ENCODE data around the gene LGALS3BP. TPM values are rescaled to one million over a fixed set of nuclear protein-coding genes. Genes with fewer than 3 reads are reported as not detected.

Gene LGALS3BP
- total RNA-seq, 1 donor from 2014 or later = 417 TPM

GRCh38 chr17:79017546-79018369 is 38.0 kb upstream of the LGALS3BP start:
- no peaks in the 10 kb centered on the region for H3K9me3 ChIP-seq
- no peaks in the 10 kb centered on the region for H3K27me3 ChIP-seq (ENCODE audit: low read depth)
- peak; percentile 54 to 64 for ATAC-seq
- no peak overlapping the region for H3K4me3 ChIP-seq
- H3K36me3 ChIP-seq = no peaks in the 10 kb centered on the region
- DNase-seq = peak; percentile 70
- TF ChIP-seq, protein P1, sequence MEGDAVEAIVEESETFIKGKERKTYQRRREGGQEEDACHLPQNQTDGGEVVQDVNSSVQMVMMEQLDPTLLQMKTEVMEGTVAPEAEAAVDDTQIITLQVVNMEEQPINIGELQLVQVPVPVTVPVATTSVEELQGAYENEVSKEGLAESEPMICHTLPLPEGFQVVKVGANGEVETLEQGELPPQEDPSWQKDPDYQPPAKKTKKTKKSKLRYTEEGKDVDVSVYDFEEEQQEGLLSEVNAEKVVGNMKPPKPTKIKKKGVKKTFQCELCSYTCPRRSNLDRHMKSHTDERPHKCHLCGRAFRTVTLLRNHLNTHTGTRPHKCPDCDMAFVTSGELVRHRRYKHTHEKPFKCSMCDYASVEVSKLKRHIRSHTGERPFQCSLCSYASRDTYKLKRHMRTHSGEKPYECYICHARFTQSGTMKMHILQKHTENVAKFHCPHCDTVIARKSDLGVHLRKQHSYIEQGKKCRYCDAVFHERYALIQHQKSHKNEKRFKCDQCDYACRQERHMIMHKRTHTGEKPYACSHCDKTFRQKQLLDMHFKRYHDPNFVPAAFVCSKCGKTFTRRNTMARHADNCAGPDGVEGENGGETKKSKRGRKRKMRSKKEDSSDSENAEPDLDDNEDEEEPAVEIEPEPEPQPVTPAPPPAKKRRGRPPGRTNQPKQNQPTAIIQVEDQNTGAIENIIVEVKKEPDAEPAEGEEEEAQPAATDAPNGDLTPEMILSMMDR (IDR thresholded peaks at IDR 0.05) = no peak
- intact Hi-C loops (cut with DNase I) = no loop called here
- H3K27ac ChIP-seq = peak overlapping the region; percentile 42
- peaks cover 37% of the 10 kb centered on the region for H3K4me1 ChIP-seq

GRCh38 chr17:79014158-79014758 is 34.5 kb upstream of the LGALS3BP start:
- Histone ChIP-seq H3K36me3 (no peaks in the 10 kb centered on the region), H3K4me1 (peaks cover 11% of the 10 kb centered on the region), H3K27me3 (ENCODE audit: low read depth) (no peaks in the 10 kb centered on the region), H3K4me3 (no peak overlapping the region), H3K27ac (no peak overlapping the region), H3K9me3 (no peaks in the 10 kb centered on the region)
- DNase-seq = no peak
- no peak for ATAC-seq
- TF ChIP-seq, protein P1 (IDR thresholded peaks at IDR 0.05) = no peak
- intact Hi-C loops (cut with DNase I) = no loop called here

DNA sequence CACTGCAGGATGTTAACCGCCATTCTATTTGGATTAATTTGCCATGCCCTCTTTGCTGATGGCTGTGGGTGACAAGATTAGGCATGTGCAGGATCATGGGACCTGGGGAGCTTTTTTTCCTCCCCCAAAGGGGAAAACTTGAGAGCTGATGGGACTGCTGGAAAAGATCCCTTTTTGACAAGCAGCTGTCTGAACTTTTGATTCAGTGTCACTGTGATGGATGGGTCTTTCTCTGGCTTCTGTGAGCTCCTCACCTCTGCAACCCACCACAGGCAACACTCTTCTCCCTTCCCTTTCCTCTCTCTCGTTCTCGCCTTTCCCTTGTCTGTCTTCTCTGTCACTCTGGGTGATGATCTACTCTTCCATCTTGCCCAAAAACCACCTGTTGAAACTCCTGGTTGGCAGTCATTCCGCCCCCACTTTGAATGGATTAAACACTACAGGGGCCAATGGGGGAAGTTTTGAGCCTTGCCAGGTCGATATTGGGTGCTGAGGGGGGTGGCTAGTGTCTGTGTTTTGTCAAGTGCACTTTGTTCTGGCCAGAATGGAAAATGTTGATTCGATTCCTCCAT is 32.9 kb upstream of the LGALS3BP start:
- TF ChIP-seq, protein P1 (IDR thresholded peaks at IDR 0.05) = no peak
- DNase-seq = no peak
- Histone ChIP-seq H3K4me3 (no peak overlapping the region), H3K27ac (no peak overlapping the region), H3K36me3 (no peaks in the 10 kb centered on the region), H3K4me1 (peaks cover 19% of the 10 kb centered on the region), H3K27me3 (ENCODE audit: low read depth) (no peaks in the 10 kb centered on the region), H3K9me3 (no peaks in the 10 kb centered on the region)
- ATAC-seq = no peak
- intact Hi-C loops (cut with DNase I) = no loop called here

DNA sequence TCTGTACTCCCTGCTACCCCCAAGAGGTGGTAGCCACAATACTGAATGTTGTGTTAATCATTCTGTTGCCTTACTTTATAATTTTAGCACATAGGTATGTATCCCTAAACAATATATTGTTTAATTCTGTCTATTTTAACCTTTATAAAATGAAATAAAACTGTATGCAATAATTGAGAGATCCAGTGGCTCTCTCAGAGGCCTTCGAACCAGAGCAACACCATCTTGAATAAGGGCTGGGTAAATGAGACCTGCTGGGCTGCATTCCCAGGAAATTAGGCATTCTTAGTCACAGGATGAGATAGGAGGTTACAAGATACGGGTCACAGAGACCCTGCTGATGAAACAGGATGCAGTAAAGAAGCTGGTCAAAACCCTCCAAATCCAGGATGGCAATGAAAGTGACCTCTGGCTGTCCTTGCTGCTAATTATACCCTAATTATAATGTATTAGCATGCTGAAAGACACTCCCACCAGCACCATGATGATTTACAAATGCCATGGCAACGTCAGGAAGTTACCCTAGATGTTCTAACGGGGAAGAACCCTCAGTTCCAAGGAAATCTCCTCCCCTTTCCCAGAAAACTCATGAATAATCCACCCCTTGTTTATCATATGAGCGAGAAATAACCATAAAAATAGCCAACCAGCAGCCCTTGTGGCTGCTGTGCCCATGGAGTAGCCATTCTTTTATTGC is 31.9 kb upstream of the LGALS3BP start:
- no peak overlapping the region for H3K4me3 ChIP-seq
- intact Hi-C loops (cut with DNase I) = no loop called here
- no peak overlapping the region for H3K27ac ChIP-seq
- H3K9me3 ChIP-seq = no peaks in the 10 kb centered on the region
- H3K27me3 ChIP-seq (ENCODE audit: low read depth) = no peaks in the 10 kb centered on the region
- no peak for DNase-seq
- H3K4me1 ChIP-seq = peaks cover 30% of the 10 kb centered on the region
- no peaks in the 10 kb centered on the region for H3K36me3 ChIP-seq
- TF ChIP-seq, protein P1 (IDR thresholded peaks at IDR 0.05) = no peak
- ATAC-seq = no peak

- H3K36me3 ChIP-seq = no peaks in the 10 kb centered on the region
- peak overlapping the region; percentile 75 for H3K4me3 ChIP-seq
- intact Hi-C loops (cut with DNase I) = no loop called here
- peak overlapping the region; percentile 94 for H3K27ac ChIP-seq
- no peaks in the 10 kb centered on the region for H3K9me3 ChIP-seq
- ATAC-seq (no peak), DNase-seq (no peak)
- peaks cover 43% of the 10 kb centered on the region for H3K4me1 ChIP-seq
- H3K27me3 ChIP-seq (ENCODE audit: low read depth) = no peaks in the 10 kb centered on the region
- TF ChIP-seq, protein P1 (IDR thresholded peaks at IDR 0.05) = no peak
These were observed 30.6 kb upstream of the LGALS3BP start for GRCh38 chr17:79010304-79010646.

Measured in lower lobe of right lung (tissue), 2 donors.